ENCODE measurements around the gene FAM181A.

Gene FAM181A

GRCh38 chr14:93895023-93895604, 32.0 kb upstream of the FAM181A start:
- FAIRE-seq: no peak
- no peak for TF ChIP-seq POLR2A (IDR thresholded peaks at IDR 0.05; ENCODE audit: low read depth, low read length)
- DNase-seq (ENCODE audit: insufficient read length, low spot score): no peak

GRCh38 chr14:93897476-93897845, 29.7 kb upstream of the FAM181A start:
- TF ChIP-seq POLR2A (IDR thresholded peaks at IDR 0.05; ENCODE audit: low read depth, low read length): no peak
- FAIRE-seq: no peak
- no peak for DNase-seq (ENCODE audit: insufficient read length, low spot score)

DNA sequence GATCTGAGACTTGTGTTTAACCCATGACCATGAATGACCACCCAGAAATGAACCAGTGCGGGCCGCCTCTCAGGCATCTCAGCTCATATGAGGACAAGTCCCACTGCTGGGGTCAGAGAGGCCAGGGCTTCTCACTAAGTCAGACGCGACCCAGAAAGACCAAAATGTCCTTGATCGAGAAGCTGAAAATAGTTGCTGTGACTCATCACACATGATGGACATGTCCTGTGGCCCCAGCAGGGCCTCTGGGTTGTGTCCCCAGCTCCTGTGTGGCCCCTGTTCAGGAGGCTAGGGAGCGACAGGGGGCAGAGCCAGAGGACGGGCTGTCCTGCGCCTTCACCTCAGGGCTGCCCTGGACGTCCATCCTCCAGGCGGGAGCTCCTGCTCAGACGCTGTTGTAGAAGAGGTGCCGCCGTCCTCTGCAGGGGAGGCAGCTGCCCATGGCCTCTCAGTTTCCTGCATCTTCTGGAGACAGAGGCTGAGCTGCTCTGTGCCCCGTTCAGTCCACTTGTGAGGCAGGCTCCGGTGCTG, 29.0 kb upstream of the FAM181A start:
- TF ChIP-seq POLR2A (IDR thresholded peaks at IDR 0.05; ENCODE audit: low read depth, low read length): no peak
- DNase-seq (ENCODE audit: insufficient read length, low spot score) (no peak), FAIRE-seq (no peak)

DNA sequence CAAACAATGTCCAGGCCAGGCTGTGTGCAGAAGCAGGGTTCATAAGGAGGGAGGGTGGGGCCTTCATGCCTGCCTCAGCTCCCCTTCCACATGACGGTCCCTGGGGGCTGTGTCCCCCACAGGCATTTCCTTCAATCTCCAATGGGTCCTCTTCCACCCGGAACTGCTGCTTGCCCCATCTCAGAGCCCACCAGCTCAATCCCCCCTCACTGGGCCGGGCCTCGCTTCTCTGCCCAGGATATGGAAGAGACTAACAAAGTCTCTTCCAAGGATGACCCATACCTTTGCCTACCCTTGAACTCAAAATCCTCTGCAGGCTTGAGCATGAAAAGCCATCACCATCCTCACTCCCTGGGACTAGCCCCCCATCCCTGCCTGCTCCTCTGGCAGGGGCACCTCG, 28.4 kb upstream of the FAM181A start:
- no peak for TF ChIP-seq POLR2A (IDR thresholded peaks at IDR 0.05; ENCODE audit: low read depth, low read length)
- FAIRE-seq (no peak), DNase-seq (ENCODE audit: insufficient read length, low spot score) (no peak)

DNA sequence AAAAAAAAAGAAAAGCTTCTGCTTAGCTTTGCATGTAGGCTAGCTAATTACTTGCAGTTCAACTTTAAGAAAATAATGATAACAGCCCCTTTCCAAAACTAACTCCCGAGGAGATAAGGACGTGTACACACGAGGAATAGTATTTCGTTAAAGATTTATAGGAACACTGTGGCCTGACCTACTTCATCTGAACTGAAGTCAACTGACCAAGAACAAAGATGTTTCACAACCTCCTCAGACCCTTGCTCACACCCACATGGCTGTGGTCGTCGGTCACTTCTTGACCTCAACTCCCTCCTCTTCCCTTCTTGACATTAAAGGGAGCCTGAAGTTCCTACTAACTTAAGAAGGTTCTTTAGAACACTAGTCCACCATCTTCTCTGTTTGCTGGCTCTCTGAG, 25.3 kb upstream of the FAM181A start:
- FAIRE-seq (no peak), DNase-seq (ENCODE audit: insufficient read length, low spot score) (no peak)
- no peak for TF ChIP-seq POLR2A (IDR thresholded peaks at IDR 0.05; ENCODE audit: low read depth, low read length)

- no peak for TF ChIP-seq POLR2A (IDR thresholded peaks at IDR 0.05; ENCODE audit: low read depth, low read length)
- no peak for FAIRE-seq
- DNase-seq (ENCODE audit: insufficient read length, low spot score): no peak
These were observed 24.4 kb upstream of the FAM181A start for GRCh38 chr14:93902619-93903307.

GRCh38 chr14:93903342-93904184, 23.6 kb upstream of the FAM181A start:
- DNase-seq (ENCODE audit: insufficient read length, low spot score) (peak; percentile 19), FAIRE-seq (no peak)
- no peak for TF ChIP-seq POLR2A (IDR thresholded peaks at IDR 0.05; ENCODE audit: low read depth, low read length)

DNA sequence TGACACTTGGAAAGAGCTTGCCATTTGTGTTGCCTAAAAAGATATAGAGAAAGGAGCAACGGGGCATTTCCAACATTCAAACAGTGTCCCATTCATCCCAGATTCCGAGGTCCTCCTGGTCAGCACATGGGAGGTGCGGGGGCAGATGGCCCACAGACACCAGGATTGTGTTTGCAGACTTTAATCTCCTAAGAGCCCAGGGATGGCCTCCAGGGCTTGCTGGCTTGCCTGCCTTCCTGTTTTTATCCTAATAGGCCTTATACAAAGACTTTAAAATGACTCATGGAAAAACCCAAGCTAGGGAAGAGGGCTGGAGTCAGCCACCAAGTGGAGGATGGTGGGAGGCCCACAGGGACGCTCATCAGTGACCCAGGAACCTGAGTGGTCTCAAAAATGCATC, 21.5 kb upstream of the FAM181A start:
- no peak for DNase-seq (ENCODE audit: insufficient read length, low spot score)
- no peak for FAIRE-seq
- no peak for TF ChIP-seq POLR2A (IDR thresholded peaks at IDR 0.05; ENCODE audit: low read depth, low read length)

DNA sequence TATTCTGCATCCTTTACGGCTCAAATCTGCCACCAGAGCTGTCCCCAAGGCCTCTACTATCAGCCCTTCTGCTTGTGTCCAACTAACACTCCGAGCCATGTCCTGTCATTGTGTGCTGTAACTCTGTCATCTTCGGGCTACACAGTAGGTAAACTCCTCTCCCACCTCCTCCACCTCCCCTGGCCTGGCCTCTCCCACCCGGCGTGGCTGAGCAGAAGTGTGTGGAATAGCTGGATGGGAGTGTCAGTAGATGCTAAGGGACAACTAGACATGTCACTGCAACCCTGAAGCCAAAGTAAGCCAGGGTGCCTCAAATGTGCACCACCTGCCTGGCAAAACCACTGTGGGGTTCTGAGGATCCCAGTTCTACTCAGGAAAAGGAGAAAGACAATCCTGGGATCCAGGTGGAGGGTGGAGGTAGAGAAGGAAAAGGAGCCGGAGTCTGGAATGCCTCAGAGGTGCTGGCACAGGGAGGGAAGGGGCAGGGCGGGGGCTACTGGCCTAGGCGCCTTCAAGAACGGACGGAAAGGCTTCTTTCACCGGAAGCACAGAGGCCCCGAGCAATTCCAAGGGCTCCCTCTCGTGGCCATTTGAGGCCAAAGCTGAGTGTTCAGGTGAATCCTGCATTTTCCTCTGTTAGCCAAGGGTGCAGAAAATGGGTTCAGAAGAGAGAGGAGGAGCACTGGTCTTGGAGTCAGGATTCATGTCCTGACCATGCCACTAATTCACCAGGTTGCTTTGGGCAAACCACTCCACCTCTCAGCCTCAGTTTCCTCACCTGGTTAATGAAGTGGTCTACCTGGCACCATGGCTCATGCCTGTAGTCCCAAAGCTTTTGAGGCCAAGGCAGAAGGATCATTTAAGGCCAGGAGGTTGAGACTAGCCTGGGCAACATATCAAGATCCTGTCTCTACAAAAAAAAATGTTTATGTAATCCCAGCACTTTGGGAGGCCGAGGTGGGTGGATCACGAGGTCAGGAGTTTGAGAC, 20.5 kb upstream of the FAM181A start:
- FAIRE-seq: peak; percentile 36
- no peak for TF ChIP-seq POLR2A (IDR thresholded peaks at IDR 0.05; ENCODE audit: low read depth, low read length)
- peak; percentile 79 for DNase-seq (ENCODE audit: insufficient read length, low spot score)

DNA sequence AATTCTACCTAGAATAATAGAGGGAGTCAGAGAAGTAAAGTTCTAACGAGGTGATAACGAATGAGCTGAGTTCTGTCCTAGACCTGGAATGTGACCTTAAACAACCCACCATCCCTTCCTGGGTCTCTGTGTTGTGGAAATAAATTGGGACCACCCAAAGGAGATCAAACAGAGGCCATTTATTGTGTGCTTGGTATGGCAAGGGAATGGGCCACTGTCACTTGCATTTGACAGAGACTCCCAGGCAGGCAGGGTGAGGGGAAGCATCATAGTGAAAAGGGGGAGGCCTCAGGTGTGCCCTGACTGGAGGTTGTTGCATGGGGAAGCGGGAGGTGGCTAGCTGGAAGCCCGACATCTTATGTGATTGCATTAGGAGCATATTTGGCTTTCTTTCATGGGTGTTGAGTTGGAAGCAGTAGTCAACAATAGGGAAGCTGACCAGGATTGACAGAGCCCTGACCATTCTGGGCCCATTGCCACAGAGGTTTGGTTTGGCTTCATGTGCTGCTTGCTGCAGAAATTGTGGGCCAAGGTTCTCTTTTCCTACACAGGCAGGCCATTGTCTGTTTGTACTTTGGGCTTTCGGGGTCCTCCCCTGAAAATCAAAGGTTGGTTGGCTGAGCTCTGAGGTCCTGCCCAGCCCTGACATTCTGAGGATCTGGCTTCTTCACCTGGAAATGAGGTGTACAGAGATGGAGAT, 17.6 kb upstream of the FAM181A start:
- no peak for FAIRE-seq

GRCh38 chr14:93911975-93912615, 15.0 kb upstream of the FAM181A start:
- FAIRE-seq: no peak

More for the DNA sequence above, 17.6 kb upstream of the FAM181A start:
- no peak for DNase-seq (ENCODE audit: insufficient read length, low spot score)
- no peak for TF ChIP-seq POLR2A (IDR thresholded peaks at IDR 0.05; ENCODE audit: low read depth, low read length)

GRCh38 chr14:93912782-93913181, 14.4 kb upstream of the FAM181A start:
- no peak for TF ChIP-seq POLR2A (IDR thresholded peaks at IDR 0.05; ENCODE audit: low read depth, low read length)
- no peak for FAIRE-seq
- no peak for DNase-seq (ENCODE audit: insufficient read length, low spot score)

More at GRCh38 chr14:93911975-93912615, 15.0 kb upstream of the FAM181A start:
- TF ChIP-seq POLR2A (IDR thresholded peaks at IDR 0.05; ENCODE audit: low read depth, low read length): no peak
- no peak for DNase-seq (ENCODE audit: insufficient read length, low spot score)

Measured in H54 (cell line).